22Rv1 (cell line): ENCODE data around the gene GCSH.

Experiments used
- H3K27ac ChIP-seq: fragments of 450-650 bp; 2 replicates; pipeline ENCODE4 v1.5.1; 2017
- ZFX ChIP-seq: fragments of 450-650 bp; IDR thresholded peaks from 2 replicates; pipeline ENCODE4 v1.6.1; 2017; ENCODE audit warnings: antibody characterized with exemption, borderline replicate concordance
- TF ChIP-seq, protein P1 (sequence below): fragments of 450-650 bp; IDR thresholded peaks from 2 replicates; pipeline ENCODE4 v1.5.1; 2017; ENCODE audit warnings: mild to moderate bottlenecking

Gene GCSH

GRCh38 chr16:81040842-81041241 lies 55.4 kb downstream of the GCSH start:
- TF ChIP-seq ZFX = no peak
- TF ChIP-seq, protein P1, sequence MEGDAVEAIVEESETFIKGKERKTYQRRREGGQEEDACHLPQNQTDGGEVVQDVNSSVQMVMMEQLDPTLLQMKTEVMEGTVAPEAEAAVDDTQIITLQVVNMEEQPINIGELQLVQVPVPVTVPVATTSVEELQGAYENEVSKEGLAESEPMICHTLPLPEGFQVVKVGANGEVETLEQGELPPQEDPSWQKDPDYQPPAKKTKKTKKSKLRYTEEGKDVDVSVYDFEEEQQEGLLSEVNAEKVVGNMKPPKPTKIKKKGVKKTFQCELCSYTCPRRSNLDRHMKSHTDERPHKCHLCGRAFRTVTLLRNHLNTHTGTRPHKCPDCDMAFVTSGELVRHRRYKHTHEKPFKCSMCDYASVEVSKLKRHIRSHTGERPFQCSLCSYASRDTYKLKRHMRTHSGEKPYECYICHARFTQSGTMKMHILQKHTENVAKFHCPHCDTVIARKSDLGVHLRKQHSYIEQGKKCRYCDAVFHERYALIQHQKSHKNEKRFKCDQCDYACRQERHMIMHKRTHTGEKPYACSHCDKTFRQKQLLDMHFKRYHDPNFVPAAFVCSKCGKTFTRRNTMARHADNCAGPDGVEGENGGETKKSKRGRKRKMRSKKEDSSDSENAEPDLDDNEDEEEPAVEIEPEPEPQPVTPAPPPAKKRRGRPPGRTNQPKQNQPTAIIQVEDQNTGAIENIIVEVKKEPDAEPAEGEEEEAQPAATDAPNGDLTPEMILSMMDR = no peak

DNA sequence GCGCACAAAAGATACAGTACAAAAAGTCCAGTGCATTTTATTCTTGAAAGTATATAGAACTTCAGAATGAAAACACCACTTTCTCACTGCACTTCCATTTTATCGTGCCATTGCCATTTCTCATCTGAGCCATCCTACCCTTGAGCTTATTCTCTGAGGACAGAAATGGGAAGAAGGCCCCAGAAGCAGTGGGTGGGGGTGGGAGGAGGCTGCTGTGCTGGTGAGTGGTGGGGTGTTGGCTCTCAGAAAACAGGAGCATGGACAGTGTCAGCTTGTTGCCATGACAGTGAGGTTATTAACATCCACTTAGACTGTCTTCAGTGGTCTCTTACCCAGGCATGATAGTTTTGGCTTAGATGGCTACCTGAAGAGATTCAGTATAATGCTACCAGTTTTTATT lies 56.1 kb downstream of the GCSH start:
- no peak overlapping the region for H3K27ac ChIP-seq
- no peak for TF ChIP-seq ZFX
- TF ChIP-seq, protein P1 = no peak

More at GRCh38 chr16:81040842-81041241, 55.4 kb downstream of the GCSH start:
- H3K27ac ChIP-seq = no peak overlapping the region

- TF ChIP-seq, protein P1 = no peak
- TF ChIP-seq ZFX = no peak
- H3K27ac ChIP-seq = peak overlapping the region; percentile 71; the same call in 1 of the 2 replicates
These were observed 59.3 kb downstream of the GCSH start for GRCh38 chr16:81036751-81037350.

- H3K27ac ChIP-seq = peak overlapping the region; percentile 71
- TF ChIP-seq, protein P1 = no peak
- TF ChIP-seq ZFX = no peak
These were observed 60.0 kb downstream of the GCSH start for GRCh38 chr16:81035975-81036750.

DNA sequence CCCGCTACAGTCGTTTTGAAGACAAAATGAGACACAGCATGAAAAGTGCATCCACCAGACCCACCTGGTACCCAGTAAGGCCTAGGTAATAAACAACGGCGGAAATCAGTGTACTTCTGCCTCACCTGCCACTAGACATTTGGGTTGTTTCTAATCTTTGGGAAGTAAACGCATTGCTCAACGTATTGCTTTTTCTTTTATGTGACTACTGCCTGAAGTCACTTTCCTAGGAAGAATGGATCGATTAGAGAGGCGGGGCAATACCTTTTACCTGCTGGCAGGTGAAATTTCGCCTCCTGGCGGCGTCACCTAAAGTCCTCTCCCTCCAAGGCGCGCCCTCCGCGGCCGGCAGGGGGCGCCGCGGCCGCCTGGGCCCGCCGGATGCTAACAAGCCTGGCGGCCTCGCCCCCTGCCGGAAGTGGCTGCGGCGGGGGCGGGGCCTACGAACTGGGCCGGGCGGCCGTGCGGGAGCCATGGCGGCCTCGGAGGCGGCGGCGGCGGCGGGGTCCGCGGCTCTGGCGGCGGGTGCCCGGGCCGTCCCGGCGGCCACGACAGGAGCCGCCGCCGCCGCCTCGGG lies 60.7 kb downstream of the GCSH start, which contains the start of gene ATMIN:
ATMIN (plus strand) TSS at position 445 of the 577 bp plus-strand sequence; CDS start at position 474, 29 bp downstream.
- peak within 1 kb of the TSS; percentile 71 for H3K27ac ChIP-seq
- TF ChIP-seq, protein P1 = peak; percentile 100
- TF ChIP-seq ZFX = no peak
